Neural cell (in vitro differentiated cells): ENCODE measurements around the gene PERM1. TPM values are rescaled to one million over a fixed set of nuclear protein-coding genes. Genes with fewer than 3 reads are reported as not detected.

Source experiments
- H2AFZ ChIP-seq: fragments of 200-600, 300-800 bp; sonication (generic), shearing (Covaris generic); 2 replicates; pipeline ENCODE4 v1.6.0; 2014; ENCODE audit warnings: low read depth, mild to moderate bottlenecking, antibody characterized with exemption, low read length, moderate library complexity
- H3F3A ChIP-seq: fragments of 200-600 bp; shearing (Covaris generic); 2 replicates; pipeline ENCODE4 v1.6.1; 2016; ENCODE audit warnings: mild to moderate bottlenecking, moderate library complexity, mixed read lengths, antibody characterized with exemption, low read length; ENCODE audit not compliant: insufficient read depth, poor library complexity, severe bottlenecking
- H3K27ac ChIP-seq: fragments of 200-600, 300-800 bp; sonication (generic), shearing (Covaris generic); 2 replicates; pipeline ENCODE4 v1.5.1; 2014; ENCODE audit warnings: mild to moderate bottlenecking, low read length, moderate library complexity
- H3K27me3 ChIP-seq: fragments of 300-800, 200-600 bp; sonication (generic), shearing (Covaris generic); 2 replicates; pipeline ENCODE4 v1.6.0; 2014; ENCODE audit warnings: mild to moderate bottlenecking, low read depth, low read length, moderate library complexity; ENCODE audit not compliant: insufficient read depth
- H3K36me3 ChIP-seq: fragments of 300-800, 200-600 bp; sonication (generic), shearing (Covaris generic); 2 replicates; pipeline ENCODE4 v1.5.1; 2014; ENCODE audit warnings: mild to moderate bottlenecking, antibody characterized with exemption, low read length, moderate library complexity; ENCODE audit not compliant: insufficient read depth
- H3K4me2 ChIP-seq: fragments of 300-800, 200-600 bp; sonication (generic), shearing (Covaris generic); 2 replicates; pipeline ENCODE4 v1.6.0; 2014; ENCODE audit warnings: mild to moderate bottlenecking, low read length
- H3K4me3 ChIP-seq: fragments of 300-800, 200-600 bp; sonication (generic), shearing (Covaris generic); 2 replicates; pipeline ENCODE4 v1.5.1; 2014; ENCODE audit warnings: mild to moderate bottlenecking, low read length, moderate library complexity
- H3K79me2 ChIP-seq: fragments of 200-600 bp; shearing (Covaris generic); replicated peaks from 2 replicates; pipeline ENCODE4 v1.6.0; 2014; ENCODE audit warnings: mild to moderate bottlenecking, low read length, moderate library complexity; ENCODE audit not compliant: insufficient read depth
- H3K9ac ChIP-seq: fragments of 300-800, 200-600 bp; sonication (generic), shearing (Covaris generic); 2 replicates; pipeline ENCODE4 v1.6.1; 2016; ENCODE audit warnings: mild to moderate bottlenecking, low read length, mixed read lengths
- H3K9me2 ChIP-seq: fragments of 200-600 bp; shearing (Covaris generic); 2 replicates; pipeline ENCODE4 v1.6.1; 2016; ENCODE audit warnings: mild to moderate bottlenecking, low read length, mixed read lengths; ENCODE audit not compliant: insufficient read depth
- H3K9me3 ChIP-seq: fragments of 200-600, 300-800 bp; sonication (generic), shearing (Covaris generic); 2 replicates; pipeline ENCODE4 v1.6.1; 2016; ENCODE audit warnings: mild to moderate bottlenecking, mixed run types, low read length, moderate library complexity, mixed read lengths
- H4K20me1 ChIP-seq: fragments of 200-600 bp; shearing (Covaris generic); 2 replicates; pipeline ENCODE4 v1.6.1; 2016; ENCODE audit warnings: mild to moderate bottlenecking, mixed run types; ENCODE audit not compliant: insufficient read depth
- CTCF ChIP-seq: fragments of 450-650 bp; IDR thresholded peaks from 2 replicates; pipeline ENCODE4 v1.5.1; 2014; ENCODE audit warnings: antibody characterized with exemption, mild to moderate bottlenecking, moderate library complexity; ENCODE audit not compliant: poor library complexity, severe bottlenecking
- EP300 ChIP-seq: fragments of 450-650 bp; conservative IDR thresholded peaks from 2 replicates; pipeline ENCODE4 v1.6.1; 2014; ENCODE audit warnings: antibody characterized with exemption, mild to moderate bottlenecking, moderate library complexity; ENCODE audit not compliant: poor library complexity, severe bottlenecking
- EZH2 ChIP-seq: fragments of 200-600, 300-800 bp; shearing (Covaris generic), sonication (generic); IDR thresholded peaks from 2 replicates; pipeline ENCODE4 v1.6.1; 2014; ENCODE audit warnings: antibody characterized with exemption, low read length, borderline replicate concordance, mild to moderate bottlenecking; ENCODE audit not compliant: insufficient read depth, poor library complexity, severe bottlenecking
- MXI1 ChIP-seq: fragments of 450-650 bp; conservative IDR thresholded peaks from 2 replicates; pipeline ENCODE4 v1.6.1; 2014; ENCODE audit warnings: antibody characterized with exemption, mild to moderate bottlenecking; ENCODE audit not compliant: poor library complexity, severe bottlenecking
- POLR2AphosphoS5 ChIP-seq: IDR thresholded peaks from 2 replicates; pipeline ENCODE4 v1.6.1; 2012
- RAD21 ChIP-seq: fragments of 450-650 bp; conservative IDR thresholded peaks from 2 replicates; pipeline ENCODE4 v1.6.1; 2014; ENCODE audit warnings: antibody characterized with exemption, mild to moderate bottlenecking, moderate library complexity
- REST ChIP-seq: IDR thresholded peaks from 2 replicates; pipeline ENCODE4 v1.6.1; 2012; ENCODE audit warnings: borderline replicate concordance
- SMC3 ChIP-seq: fragments of 450-650 bp; conservative IDR thresholded peaks from 2 replicates; pipeline ENCODE4 v1.6.1; 2014; ENCODE audit warnings: antibody characterized with exemption, mild to moderate bottlenecking, moderate library complexity; ENCODE audit not compliant: poor library complexity
- TAF1 ChIP-seq: IDR thresholded peaks from 2 replicates; pipeline ENCODE4 v1.6.1; 2012; ENCODE audit warnings: low read depth
- polyA plus RNA-seq: library from polyadenylated mRNA; depleted of rRNA; stranded (reverse); fragments of >200 nt; gene quantifications from 2 replicates; pipeline ENCODE4 v1.2.3, GENCODE V29; 2014

The PERM1 gene
- polyA plus RNA-seq, 1 donor from 2014 or later: not detected

GRCh38 chr1:938088-938683, 43.7 kb downstream of the PERM1 start:
- H3K36me3 ChIP-seq: no peaks in the 10 kb centered on the region
- no peak overlapping the region for H3K9ac ChIP-seq
- H3F3A ChIP-seq: no peaks in the 10 kb centered on the region
- H3K27me3 ChIP-seq: peaks cover 65% of the 10 kb centered on the region
- no peak overlapping the region for H3K4me2 ChIP-seq
- H3K27ac ChIP-seq: no peak overlapping the region
- no peak overlapping the region for H2AFZ ChIP-seq
- no peak for TF ChIP-seq EP300
- TF ChIP-seq CTCF: no peak
- no peak for TF ChIP-seq SMC3
- TF ChIP-seq POLR2AphosphoS5: no peak
- no peak for TF ChIP-seq REST
- no peak for TF ChIP-seq RAD21
- TF ChIP-seq EZH2: no peak
- no peak for TF ChIP-seq TAF1
- no peaks in the 10 kb centered on the region for H4K20me1 ChIP-seq
- H3K9me3 ChIP-seq: no peaks in the 10 kb centered on the region
- no peaks in the 10 kb centered on the region for H3K9me2 ChIP-seq
- H3K4me3 ChIP-seq: no peak overlapping the region
- H3K79me2 ChIP-seq: no peaks in the 10 kb centered on the region

- H3K27me3 ChIP-seq: peaks cover 65% of the 10 kb centered on the region
- no peaks in the 10 kb centered on the region for H3K9me3 ChIP-seq
- no peaks in the 10 kb centered on the region for H3K36me3 ChIP-seq
- H4K20me1 ChIP-seq: no peaks in the 10 kb centered on the region
- H3F3A ChIP-seq: no peaks in the 10 kb centered on the region
- H3K4me3 ChIP-seq: no peak overlapping the region
- H3K9me2 ChIP-seq: no peaks in the 10 kb centered on the region
- H3K27ac ChIP-seq: no peak overlapping the region
- no peaks in the 10 kb centered on the region for H3K79me2 ChIP-seq
- TF ChIP-seq CTCF: no peak
- TF ChIP-seq RAD21: no peak
- no peak for TF ChIP-seq POLR2AphosphoS5
- no peak for TF ChIP-seq TAF1
- no peak for TF ChIP-seq SMC3
- no peak for TF ChIP-seq REST
- TF ChIP-seq EP300: no peak
- no peak for TF ChIP-seq MXI1
- TF ChIP-seq EZH2: no peak
- no peak overlapping the region for H3K9ac ChIP-seq
- no peak overlapping the region for H2AFZ ChIP-seq
- no peak overlapping the region for H3K4me2 ChIP-seq
Measured at GRCh38 chr1:937521-937920, 44.4 kb downstream of the PERM1 start.
